GM12865 (cell line): ENCODE results near the gene ENOPH1.
"Not testable (repeated sequence)": the region's sequence is repeated elsewhere in the genome, so short reads cannot be mapped to it uniquely, and the experiment has no call there.

Experiments
- DNase-seq: peaks from one replicate; pipeline ENCODE4 v3.0.0; 2010; ENCODE audit warnings: low read depth
- H3K4me3 ChIP-seq: 2 replicates; pipeline ENCODE4 v1.5.1; 2011; ENCODE audit warnings: mild to moderate bottlenecking, low read depth, low read length, control low read depth
- TF ChIP-seq, protein P1 (sequence below): IDR thresholded peaks from 2 replicates; pipeline ENCODE4 v1.5.1; 2011; ENCODE audit warnings: low read length, control low read depth, low read depth, inconsistent platforms; ENCODE audit not compliant: insufficient read depth; ENCODE audit errors: missing control alignments

ENOPH1 gene

DNA sequence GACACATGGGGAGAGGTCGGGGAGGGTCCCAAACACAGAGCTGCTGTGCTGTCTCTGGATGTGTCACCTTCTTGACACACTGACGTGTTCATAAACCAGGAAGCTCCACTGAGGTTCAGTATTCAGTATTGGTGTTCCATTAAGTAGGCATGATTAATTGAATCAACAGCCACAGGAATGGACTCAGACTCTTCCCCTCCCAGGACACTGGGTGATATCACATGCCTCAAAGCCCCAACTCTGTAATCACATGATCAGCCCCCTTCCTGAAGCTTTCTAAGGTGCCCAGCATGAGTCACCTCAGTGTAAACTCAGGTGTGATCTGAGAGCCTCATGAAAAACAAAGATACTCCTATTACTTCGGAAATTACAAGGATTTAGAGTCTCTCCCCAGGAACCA is 35.5 kb upstream of the ENOPH1 start:
- no peak overlapping the region for H3K4me3 ChIP-seq
- TF ChIP-seq, protein P1, sequence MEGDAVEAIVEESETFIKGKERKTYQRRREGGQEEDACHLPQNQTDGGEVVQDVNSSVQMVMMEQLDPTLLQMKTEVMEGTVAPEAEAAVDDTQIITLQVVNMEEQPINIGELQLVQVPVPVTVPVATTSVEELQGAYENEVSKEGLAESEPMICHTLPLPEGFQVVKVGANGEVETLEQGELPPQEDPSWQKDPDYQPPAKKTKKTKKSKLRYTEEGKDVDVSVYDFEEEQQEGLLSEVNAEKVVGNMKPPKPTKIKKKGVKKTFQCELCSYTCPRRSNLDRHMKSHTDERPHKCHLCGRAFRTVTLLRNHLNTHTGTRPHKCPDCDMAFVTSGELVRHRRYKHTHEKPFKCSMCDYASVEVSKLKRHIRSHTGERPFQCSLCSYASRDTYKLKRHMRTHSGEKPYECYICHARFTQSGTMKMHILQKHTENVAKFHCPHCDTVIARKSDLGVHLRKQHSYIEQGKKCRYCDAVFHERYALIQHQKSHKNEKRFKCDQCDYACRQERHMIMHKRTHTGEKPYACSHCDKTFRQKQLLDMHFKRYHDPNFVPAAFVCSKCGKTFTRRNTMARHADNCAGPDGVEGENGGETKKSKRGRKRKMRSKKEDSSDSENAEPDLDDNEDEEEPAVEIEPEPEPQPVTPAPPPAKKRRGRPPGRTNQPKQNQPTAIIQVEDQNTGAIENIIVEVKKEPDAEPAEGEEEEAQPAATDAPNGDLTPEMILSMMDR, result no peak
- no peak for DNase-seq

DNA sequence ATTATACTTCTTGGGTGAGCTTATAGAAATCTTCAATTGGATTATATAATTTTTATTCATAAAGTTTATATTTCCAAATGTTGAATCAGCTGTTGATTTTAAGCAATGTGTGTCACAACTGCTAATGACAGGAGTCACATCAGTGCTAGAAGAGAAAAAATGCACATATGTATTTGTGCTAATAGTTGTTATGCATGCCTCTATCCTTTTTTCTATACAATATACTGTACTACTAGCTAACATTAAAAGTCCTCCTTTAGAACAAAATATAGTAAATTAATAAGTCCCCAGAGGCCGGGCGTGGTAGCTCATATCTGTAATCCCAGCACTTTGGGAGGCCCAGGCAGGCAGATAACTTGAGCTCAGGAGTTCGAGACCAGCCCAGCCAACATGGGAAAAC is 32.9 kb upstream of the ENOPH1 start:
- TF ChIP-seq, protein P1, result no peak
- DNase-seq, result no peak
- H3K4me3 ChIP-seq, result no peak overlapping the region

DNA sequence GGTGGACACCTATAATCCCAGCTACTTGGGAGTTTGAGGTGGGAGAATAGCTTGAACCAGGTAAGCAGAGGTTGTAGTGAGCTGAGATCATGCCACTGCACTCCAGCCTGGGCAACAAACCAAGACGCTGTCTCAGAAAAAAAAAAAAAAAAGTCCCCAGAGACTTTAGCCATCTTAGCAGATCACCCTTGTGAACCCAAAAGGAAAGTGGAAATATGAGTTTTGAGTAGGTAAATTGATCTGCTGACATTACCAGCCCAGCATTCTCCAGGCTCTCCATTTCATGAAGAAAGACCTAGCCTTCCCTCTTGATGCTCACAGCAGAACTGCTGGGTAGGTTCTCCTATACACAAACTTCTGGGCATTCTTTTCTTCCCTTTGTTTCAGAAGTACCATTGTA is 32.1 kb upstream of the ENOPH1 start:
- DNase-seq, result no peak
- no peak overlapping the region for H3K4me3 ChIP-seq
- TF ChIP-seq, protein P1, result no peak

DNA sequence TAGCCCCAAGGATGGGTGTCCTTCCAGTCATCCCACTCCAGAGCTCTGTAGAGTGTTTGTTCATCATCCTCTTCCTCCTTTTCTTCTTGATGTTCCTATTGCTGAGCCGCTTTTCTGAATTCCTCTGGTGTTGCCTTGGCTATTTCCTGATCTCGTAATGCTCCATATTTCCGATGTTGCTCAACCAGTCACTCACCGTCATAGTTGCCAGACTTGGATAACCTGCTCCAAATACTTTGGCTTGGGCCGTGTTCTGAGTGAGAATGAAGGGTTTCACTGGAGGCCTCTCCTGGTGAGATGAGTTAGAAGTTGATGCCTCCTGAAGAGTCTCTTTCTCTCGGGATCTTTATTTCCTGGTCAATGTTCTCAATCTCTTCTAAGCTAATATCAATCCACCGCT is 28.8 kb upstream of the ENOPH1 start:
- TF ChIP-seq, protein P1, result no peak
- no peak for DNase-seq
- no peak overlapping the region for H3K4me3 ChIP-seq

DNA sequence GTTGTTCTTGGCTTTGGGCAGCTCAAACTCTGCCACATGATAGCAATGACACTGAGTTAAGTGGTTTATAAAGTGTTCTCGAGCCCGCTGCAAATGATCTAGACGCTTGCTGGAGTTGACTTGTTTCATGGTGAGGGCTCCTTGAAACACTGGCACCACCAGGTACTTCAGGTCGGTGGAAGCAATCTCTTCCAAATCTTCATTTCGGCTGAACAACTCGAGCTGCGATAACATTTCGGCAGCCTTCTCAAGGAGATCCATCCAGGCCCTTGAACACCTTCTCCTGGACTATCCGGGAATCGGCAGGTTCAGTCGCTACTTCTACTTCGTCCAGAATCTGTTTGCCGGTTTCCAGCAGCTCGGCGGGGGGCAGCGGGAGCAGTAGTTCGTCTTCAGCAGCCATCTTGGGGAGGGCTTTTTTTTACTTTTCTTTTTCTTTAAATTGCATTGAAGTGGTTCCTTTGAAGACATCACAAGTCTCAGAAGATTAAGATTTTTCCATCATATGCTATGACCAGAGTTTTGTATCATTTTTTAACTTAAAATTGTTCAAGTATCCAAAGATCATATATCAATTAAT is 28.1 kb upstream of the ENOPH1 start:
- no peak overlapping the region for H3K4me3 ChIP-seq
- DNase-seq, result no peak
- TF ChIP-seq, protein P1, result no peak

DNA sequence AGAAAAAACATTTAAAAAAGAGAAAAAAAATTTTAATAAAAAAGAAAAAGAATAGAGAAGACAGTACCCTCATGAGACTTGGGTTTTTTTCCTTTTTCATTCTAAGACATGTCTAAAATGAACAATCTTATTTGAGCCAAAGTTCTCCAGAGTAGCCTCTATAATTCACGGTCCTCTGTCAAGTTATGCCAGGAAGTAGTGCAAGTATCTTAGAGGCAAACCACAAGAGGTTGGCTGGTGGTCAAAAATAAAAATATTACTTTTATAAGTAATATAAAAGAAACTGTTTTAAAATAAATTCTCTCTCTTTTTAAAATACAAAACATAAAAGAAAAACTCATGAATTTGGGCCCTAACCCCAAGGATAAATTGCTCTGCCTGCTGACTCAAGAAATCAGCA is 26.7 kb upstream of the ENOPH1 start:
- H3K4me3 ChIP-seq, result no peak overlapping the region
- no peak for DNase-seq
- TF ChIP-seq, protein P1, result no peak

DNA sequence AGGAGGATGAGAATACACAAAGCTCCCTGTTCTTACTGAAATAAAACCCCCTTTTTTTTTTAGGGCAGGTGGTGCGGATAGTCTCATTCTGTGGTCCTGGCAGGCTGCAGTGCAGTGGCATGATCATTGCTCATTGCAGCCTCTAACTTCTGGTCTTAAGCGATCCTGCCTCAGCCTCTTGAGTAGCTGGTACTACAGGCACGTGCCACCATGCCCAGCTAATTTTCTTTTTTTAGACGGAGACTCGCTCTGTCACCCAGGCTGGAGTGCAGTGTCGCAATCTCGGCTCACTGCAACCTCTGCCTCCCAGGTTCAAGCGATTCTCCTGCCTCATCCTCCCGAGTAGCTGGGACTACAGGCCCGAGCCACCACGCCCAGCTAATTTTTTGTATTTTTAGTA is 15.3 kb upstream of the ENOPH1 start:
- DNase-seq, H3K4me3 ChIP-seq: not testable (repeated sequence)

DNA sequence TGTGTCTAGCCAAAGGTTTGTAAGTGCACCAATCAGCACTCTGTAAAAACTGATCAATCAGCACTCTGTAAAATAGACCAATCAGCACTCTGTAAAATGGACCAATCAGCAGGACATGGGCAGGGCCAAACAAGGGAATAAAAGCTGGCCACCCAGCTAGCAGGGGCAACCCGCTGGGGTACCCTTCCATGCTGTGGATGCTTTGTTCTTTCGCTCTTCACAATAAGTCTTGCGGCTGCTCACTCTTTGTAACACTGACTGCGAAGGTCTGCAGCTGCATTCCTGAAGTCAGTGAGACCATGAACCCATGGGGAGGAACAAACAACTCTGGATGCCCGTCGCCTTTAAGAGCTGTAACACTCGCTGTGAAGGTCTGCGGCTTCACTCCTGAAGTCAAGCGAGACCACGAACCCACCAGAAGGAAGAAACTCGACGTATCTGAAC is 14.4 kb upstream of the ENOPH1 start:
- TF ChIP-seq, protein P1, result no peak
- H3K4me3 ChIP-seq, result no peak overlapping the region
- DNase-seq, result no peak
